ENCODE measurements around the gene CDKN2B-AS1. TPM values are rescaled to one million over a fixed set of nuclear protein-coding genes. Genes with fewer than 3 reads are reported as not detected.

Gene CDKN2B-AS1
- total RNA-seq, 1 experiment from 2014 or later: not detected

GRCh38 chr9:22116758-22117157 lies 122.2 kb downstream of the CDKN2B-AS1 start:
- no peaks in the 10 kb centered on the region for H3K9me3 Mint-ChIP-seq (ENCODE audit: unreplicated experiment)
- POLR2A ChIA-PET: no interaction called here
- no peaks in the 10 kb centered on the region for H3K27me3 Mint-ChIP-seq (ENCODE audit: insufficient read depth, unreplicated experiment)
- CTCF ChIA-PET: no interaction called here
- H3K36me3 Mint-ChIP-seq (ENCODE audit: insufficient read depth, unreplicated experiment): no peaks in the 10 kb centered on the region
- intact Hi-C loops (cut with micrococcal nuclease): no loop called here
- H3K4me1 Mint-ChIP-seq (ENCODE audit: insufficient read depth, unreplicated experiment): no peaks in the 10 kb centered on the region
- DNase-seq (ENCODE audit: unreplicated experiment): no peak
- no peak overlapping the region for H3K27ac Mint-ChIP-seq (ENCODE audit: low read depth, unreplicated experiment)
- no peak overlapping the region for H3K4me3 Mint-ChIP-seq (ENCODE audit: unreplicated experiment)
- no TSS peak for BruUV-seq (replicated peaks)
- no peak for TF ChIP-seq CTCF (IDR thresholded peaks at IDR 0.05; ENCODE audit: unreplicated experiment)

DNA sequence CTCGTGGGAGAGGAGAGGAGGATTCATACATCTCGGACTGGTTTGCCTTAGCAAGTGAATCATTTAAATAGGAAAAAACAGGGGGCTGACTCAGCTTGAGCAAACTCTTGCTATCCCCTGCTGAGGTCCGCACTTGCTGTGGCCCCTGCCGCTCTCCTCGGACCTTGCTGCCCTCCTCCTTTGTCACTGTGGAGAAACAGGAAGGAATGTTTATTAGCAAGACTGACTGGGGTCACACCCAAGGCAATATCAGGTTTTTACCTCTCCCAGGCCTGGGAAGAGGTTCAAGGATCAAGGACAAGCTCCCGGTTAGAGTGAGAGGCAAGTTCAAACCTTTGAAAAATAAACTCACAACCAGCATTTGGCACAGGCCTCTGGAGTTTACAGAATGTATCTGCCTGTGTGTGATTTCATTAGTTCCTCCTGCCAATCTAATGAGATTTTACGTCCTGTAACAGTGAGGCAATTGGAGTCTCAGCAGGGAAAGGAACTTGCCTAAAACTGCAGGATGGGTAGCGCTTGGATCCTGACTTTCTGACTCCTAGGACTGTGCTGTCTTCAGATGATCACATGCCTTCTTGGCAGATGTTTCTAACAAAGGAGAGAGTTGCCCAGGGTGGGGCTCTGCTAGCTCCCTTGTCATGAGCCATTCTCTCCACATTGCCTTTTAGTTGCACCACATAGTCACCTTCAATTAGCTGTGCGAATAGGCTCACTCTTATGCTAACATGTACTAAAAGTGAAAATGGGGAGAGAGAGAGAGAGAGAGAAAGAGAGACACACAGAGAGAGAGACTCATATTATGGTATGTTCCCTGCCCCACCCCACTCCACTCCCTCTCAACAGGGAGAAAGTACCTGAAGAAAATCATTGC lies 123.2 kb downstream of the CDKN2B-AS1 start:
- intact Hi-C loops (cut with micrococcal nuclease): no loop called here
- H3K36me3 Mint-ChIP-seq (ENCODE audit: insufficient read depth, unreplicated experiment): no peaks in the 10 kb centered on the region
- H3K27me3 Mint-ChIP-seq (ENCODE audit: insufficient read depth, unreplicated experiment): no peaks in the 10 kb centered on the region
- H3K4me3 Mint-ChIP-seq (ENCODE audit: unreplicated experiment): no peak overlapping the region
- POLR2A ChIA-PET: no interaction called here
- DNase-seq (ENCODE audit: unreplicated experiment): no peak
- no peak for TF ChIP-seq CTCF (IDR thresholded peaks at IDR 0.05; ENCODE audit: unreplicated experiment)
- CTCF ChIA-PET: no interaction called here
- no peaks in the 10 kb centered on the region for H3K9me3 Mint-ChIP-seq (ENCODE audit: unreplicated experiment)
- H3K4me1 Mint-ChIP-seq (ENCODE audit: insufficient read depth, unreplicated experiment): no peaks in the 10 kb centered on the region
- H3K27ac Mint-ChIP-seq (ENCODE audit: low read depth, unreplicated experiment): no peak overlapping the region
- no TSS peak for BruUV-seq (replicated peaks)

GRCh38 chr9:22118810-22119521 lies 124.4 kb downstream of the CDKN2B-AS1 start:
- no peak for TF ChIP-seq CTCF (IDR thresholded peaks at IDR 0.05; ENCODE audit: unreplicated experiment)
- no peak overlapping the region for H3K4me3 Mint-ChIP-seq (ENCODE audit: unreplicated experiment)
- no peaks in the 10 kb centered on the region for H3K36me3 Mint-ChIP-seq (ENCODE audit: insufficient read depth, unreplicated experiment)
- no peaks in the 10 kb centered on the region for H3K9me3 Mint-ChIP-seq (ENCODE audit: unreplicated experiment)
- ChIA-PET POLR2A (no interaction called here), CTCF (no interaction called here)
- H3K4me1 Mint-ChIP-seq (ENCODE audit: insufficient read depth, unreplicated experiment): no peaks in the 10 kb centered on the region
- intact Hi-C loops (cut with micrococcal nuclease): no loop called here
- H3K27me3 Mint-ChIP-seq (ENCODE audit: insufficient read depth, unreplicated experiment): no peaks in the 10 kb centered on the region
- no peak overlapping the region for H3K27ac Mint-ChIP-seq (ENCODE audit: low read depth, unreplicated experiment)
- no TSS peak for BruUV-seq (replicated peaks)
- DNase-seq (ENCODE audit: unreplicated experiment): no peak

GRCh38 chr9:22119522-22120158 lies 125.0 kb downstream of the CDKN2B-AS1 start:
- POLR2A ChIA-PET: no interaction called here
- no peak for DNase-seq (ENCODE audit: unreplicated experiment)
- no peak overlapping the region for H3K4me3 Mint-ChIP-seq (ENCODE audit: unreplicated experiment)
- H3K36me3 Mint-ChIP-seq (ENCODE audit: insufficient read depth, unreplicated experiment): no peaks in the 10 kb centered on the region
- intact Hi-C loops (cut with micrococcal nuclease): no loop called here
- H3K27ac Mint-ChIP-seq (ENCODE audit: low read depth, unreplicated experiment): no peak overlapping the region
- H3K27me3 Mint-ChIP-seq (ENCODE audit: insufficient read depth, unreplicated experiment): no peaks in the 10 kb centered on the region
- no peaks in the 10 kb centered on the region for H3K4me1 Mint-ChIP-seq (ENCODE audit: insufficient read depth, unreplicated experiment)
- no peak for TF ChIP-seq CTCF (IDR thresholded peaks at IDR 0.05; ENCODE audit: unreplicated experiment)
- BruUV-seq (replicated peaks): no TSS peak
- H3K9me3 Mint-ChIP-seq (ENCODE audit: unreplicated experiment): no peaks in the 10 kb centered on the region
- CTCF ChIA-PET: no interaction called here
